ENCODE measurements around the gene SMIM1. TPM values are rescaled to one million over a fixed set of nuclear protein-coding genes. Genes with fewer than 3 reads are reported as not detected.

Gene SMIM1
- total RNA-seq, 1 experiment from 2014 or later: 7.1 TPM

DNA sequence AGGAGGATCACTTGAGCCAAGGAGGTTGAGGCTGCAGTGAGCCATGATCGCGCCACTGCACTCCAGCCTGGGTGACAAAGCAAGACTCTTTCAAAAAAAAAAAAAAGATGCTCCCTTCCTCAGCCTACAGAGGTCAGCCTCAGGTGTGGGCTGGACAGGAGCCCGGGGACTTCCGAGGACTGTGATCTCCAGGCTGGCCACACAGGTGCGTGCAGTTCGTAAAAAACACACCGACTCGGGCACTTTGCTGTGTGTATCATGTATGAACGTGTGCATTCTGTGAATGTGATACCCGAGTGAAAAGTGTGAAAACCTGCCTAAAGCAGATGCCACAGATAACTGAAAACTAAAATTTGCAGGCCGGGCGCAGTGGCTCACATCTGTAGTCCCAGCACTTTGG is 28.7 kb upstream of the SMIM1 start:
- Mint-ChIP-seq H3K4me1 (ENCODE audit: low read depth, unreplicated experiment) (peaks cover 6% of the 10 kb centered on the region), H3K4me3 (ENCODE audit: unreplicated experiment) (no peak overlapping the region), H3K27me3 (ENCODE audit: insufficient read depth, unreplicated experiment) (no peaks in the 10 kb centered on the region), H3K27ac (ENCODE audit: unreplicated experiment) (no peak overlapping the region), H3K9me3 (ENCODE audit: unreplicated experiment) (no peaks in the 10 kb centered on the region), H3K36me3 (ENCODE audit: insufficient read depth, unreplicated experiment) (no peaks in the 10 kb centered on the region)
- no peaks in the 10 kb centered on the region for H3K36me3 ChIP-seq (ENCODE audit: control insufficient read depth, insufficient read depth, low read length)
- H3K4me1 ChIP-seq: no peaks in the 10 kb centered on the region
- ChIA-PET CTCF (no interaction called here), POLR2A (no interaction called here)
- DNase-seq: no peak
- no peak overlapping the region for H3K4me3 ChIP-seq (ENCODE audit: low read depth, low read length)
- intact Hi-C loops (cut with micrococcal nuclease; ENCODE audit: unreplicated experiment): no loop called here
- H3K9me3 ChIP-seq: no peaks in the 10 kb centered on the region
- TF ChIP-seq, protein P1, sequence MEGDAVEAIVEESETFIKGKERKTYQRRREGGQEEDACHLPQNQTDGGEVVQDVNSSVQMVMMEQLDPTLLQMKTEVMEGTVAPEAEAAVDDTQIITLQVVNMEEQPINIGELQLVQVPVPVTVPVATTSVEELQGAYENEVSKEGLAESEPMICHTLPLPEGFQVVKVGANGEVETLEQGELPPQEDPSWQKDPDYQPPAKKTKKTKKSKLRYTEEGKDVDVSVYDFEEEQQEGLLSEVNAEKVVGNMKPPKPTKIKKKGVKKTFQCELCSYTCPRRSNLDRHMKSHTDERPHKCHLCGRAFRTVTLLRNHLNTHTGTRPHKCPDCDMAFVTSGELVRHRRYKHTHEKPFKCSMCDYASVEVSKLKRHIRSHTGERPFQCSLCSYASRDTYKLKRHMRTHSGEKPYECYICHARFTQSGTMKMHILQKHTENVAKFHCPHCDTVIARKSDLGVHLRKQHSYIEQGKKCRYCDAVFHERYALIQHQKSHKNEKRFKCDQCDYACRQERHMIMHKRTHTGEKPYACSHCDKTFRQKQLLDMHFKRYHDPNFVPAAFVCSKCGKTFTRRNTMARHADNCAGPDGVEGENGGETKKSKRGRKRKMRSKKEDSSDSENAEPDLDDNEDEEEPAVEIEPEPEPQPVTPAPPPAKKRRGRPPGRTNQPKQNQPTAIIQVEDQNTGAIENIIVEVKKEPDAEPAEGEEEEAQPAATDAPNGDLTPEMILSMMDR (IDR thresholded peaks at IDR 0.05; ENCODE audit: insufficient read depth in 1 of 2, low read depth in 1 of 2, low read length in 1 of 2, severe bottlenecking in 1 of 2, unreplicated experiment in 1 of 2): no peak
- no peaks in the 10 kb centered on the region for H3K27me3 ChIP-seq (replicated peaks; ENCODE audit: control insufficient read depth, insufficient read depth, low read length)
- BruUV-seq (replicated peaks): no TSS peak

DNA sequence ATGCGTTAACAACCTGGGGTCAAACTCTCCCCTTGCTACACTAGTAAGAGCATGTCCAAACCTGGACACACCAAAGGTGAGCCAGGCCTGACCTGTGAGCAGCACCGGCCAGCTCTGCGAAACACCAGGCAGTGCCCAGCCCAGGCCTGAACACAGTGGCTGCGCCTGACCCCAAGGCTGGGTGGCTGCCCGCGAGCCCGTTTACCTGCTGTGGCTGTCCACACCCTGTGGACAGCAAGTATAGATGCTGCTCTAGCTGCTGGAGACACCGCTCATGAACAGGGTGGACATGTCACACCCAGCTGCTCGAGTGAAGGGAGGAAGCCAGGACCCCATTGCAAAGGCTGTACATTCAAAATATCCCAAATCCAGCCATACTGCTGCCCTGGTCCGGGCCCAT is 27.9 kb upstream of the SMIM1 start:
- Histone ChIP-seq H3K36me3 (ENCODE audit: control insufficient read depth, insufficient read depth, low read length) (no peaks in the 10 kb centered on the region), H3K4me3 (ENCODE audit: low read depth, low read length) (no peak overlapping the region), H3K4me1 (no peaks in the 10 kb centered on the region), H3K9me3 (no peaks in the 10 kb centered on the region), H3K27me3 (replicated peaks; ENCODE audit: control insufficient read depth, insufficient read depth, low read length) (no peaks in the 10 kb centered on the region)
- POLR2A ChIA-PET: no interaction called here
- intact Hi-C loops (cut with micrococcal nuclease; ENCODE audit: unreplicated experiment): no loop called here
- no TSS peak for BruUV-seq (replicated peaks)
- H3K4me3 Mint-ChIP-seq (ENCODE audit: unreplicated experiment): no peak overlapping the region
- H3K36me3 Mint-ChIP-seq (ENCODE audit: insufficient read depth, unreplicated experiment): no peaks in the 10 kb centered on the region
- peaks cover 6% of the 10 kb centered on the region for H3K4me1 Mint-ChIP-seq (ENCODE audit: low read depth, unreplicated experiment)
- TF ChIP-seq, protein P1 (IDR thresholded peaks at IDR 0.05; ENCODE audit: insufficient read depth in 1 of 2, low read depth in 1 of 2, low read length in 1 of 2, severe bottlenecking in 1 of 2, unreplicated experiment in 1 of 2): no peak
- DNase-seq: no peak
- H3K27ac Mint-ChIP-seq (ENCODE audit: unreplicated experiment): no peak overlapping the region
- CTCF ChIA-PET: no interaction called here
- no peaks in the 10 kb centered on the region for H3K9me3 Mint-ChIP-seq (ENCODE audit: unreplicated experiment)
- H3K27me3 Mint-ChIP-seq (ENCODE audit: insufficient read depth, unreplicated experiment): no peaks in the 10 kb centered on the region

DNA sequence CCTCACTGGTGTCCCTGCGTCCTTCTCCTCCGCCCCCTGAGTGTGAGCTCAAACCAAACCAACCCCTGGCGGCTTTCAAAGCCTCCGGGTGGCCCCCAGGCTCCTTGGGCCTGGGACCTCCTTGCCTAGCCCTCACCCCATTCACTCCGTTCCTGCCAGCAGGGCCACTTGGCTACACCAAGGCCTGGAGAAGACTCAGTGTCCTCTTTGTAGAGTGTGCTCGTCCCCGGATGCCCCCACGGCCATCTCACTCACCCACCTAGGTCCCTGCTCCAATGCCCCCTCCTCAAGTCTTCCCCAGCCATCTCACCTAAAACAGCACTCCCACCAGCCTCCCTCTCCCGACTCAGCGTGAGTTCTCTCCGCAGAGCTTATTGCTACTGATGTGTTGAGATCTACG is 27.5 kb upstream of the SMIM1 start:
- no peaks in the 10 kb centered on the region for H3K36me3 Mint-ChIP-seq (ENCODE audit: insufficient read depth, unreplicated experiment)
- Histone ChIP-seq H3K36me3 (ENCODE audit: control insufficient read depth, insufficient read depth, low read length) (no peaks in the 10 kb centered on the region), H3K9me3 (no peaks in the 10 kb centered on the region), H3K4me3 (ENCODE audit: low read depth, low read length) (no peak overlapping the region), H3K27me3 (replicated peaks; ENCODE audit: control insufficient read depth, insufficient read depth, low read length) (no peaks in the 10 kb centered on the region), H3K4me1 (no peaks in the 10 kb centered on the region)
- no peaks in the 10 kb centered on the region for H3K9me3 Mint-ChIP-seq (ENCODE audit: unreplicated experiment)
- H3K27ac Mint-ChIP-seq (ENCODE audit: unreplicated experiment): no peak overlapping the region
- no TSS peak for BruUV-seq (replicated peaks)
- intact Hi-C loops (cut with micrococcal nuclease; ENCODE audit: unreplicated experiment): no loop called here
- TF ChIP-seq, protein P1 (IDR thresholded peaks at IDR 0.05; ENCODE audit: insufficient read depth in 1 of 2, low read depth in 1 of 2, low read length in 1 of 2, severe bottlenecking in 1 of 2, unreplicated experiment in 1 of 2): no peak
- ChIA-PET CTCF (no interaction called here), POLR2A (no interaction called here)
- peaks cover 6% of the 10 kb centered on the region for H3K4me1 Mint-ChIP-seq (ENCODE audit: low read depth, unreplicated experiment)
- H3K27me3 Mint-ChIP-seq (ENCODE audit: insufficient read depth, unreplicated experiment): no peaks in the 10 kb centered on the region
- no peak overlapping the region for H3K4me3 Mint-ChIP-seq (ENCODE audit: unreplicated experiment)
- DNase-seq: no peak
